Adrenal gland (tissue), 5 donors: ENCODE measurements around the gene KRT14.

Experiments used
- POLR2A ChIP-seq, 2 donors: fragments of 450-650 bp; IDR thresholded peaks; one replicate each; pipeline ENCODE4 v1.6.1; 2017; ENCODE audit warnings: antibody characterized with exemption in 2 of 2, mild to moderate bottlenecking in 2 of 2, moderate library complexity in 1 of 2
- TF ChIP-seq, protein P1 (sequence below), 6 experiments: fragments of 450-650 bp in 4 of 6; fragments of 200-600 bp in 2 of 6; sonication (generic) in 1 of 6; IDR thresholded peaks; 1 replicate in 5 of 6; 2 replicates in 1 of 6; pipeline versions ENCODE4 v1.5.1 to v1.8.0; 2016 to 2021; ENCODE audit warnings: antibody characterized with exemption in 6 of 6, mild to moderate bottlenecking in 2 of 6, moderate library complexity in 1 of 6
- donor health status: DM: no; HTN: no; CAD: no.

DNA sequence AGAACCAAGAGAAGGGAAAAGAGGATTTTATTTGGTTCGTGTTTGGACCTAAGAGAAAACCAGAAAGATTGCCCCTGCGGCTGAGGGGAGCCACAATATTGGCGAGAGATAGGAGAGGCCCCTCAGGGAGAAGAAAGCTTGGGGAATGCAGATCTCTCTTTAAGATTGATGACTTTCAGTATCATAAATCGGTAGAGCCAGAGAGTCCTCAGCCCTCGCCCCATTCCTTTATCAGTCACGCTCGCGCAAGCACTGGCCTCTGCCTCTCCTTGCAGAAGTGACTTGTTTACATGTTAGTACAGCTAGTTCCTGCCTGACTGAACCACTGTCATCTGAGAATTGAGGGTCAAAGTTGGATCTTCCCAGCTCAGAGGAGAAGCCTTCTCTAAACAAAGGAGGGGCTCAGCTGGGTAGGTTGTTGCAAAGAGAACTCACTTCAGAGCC, 37.1 kb downstream of the KRT14 start:
- TF ChIP-seq, protein P1, sequence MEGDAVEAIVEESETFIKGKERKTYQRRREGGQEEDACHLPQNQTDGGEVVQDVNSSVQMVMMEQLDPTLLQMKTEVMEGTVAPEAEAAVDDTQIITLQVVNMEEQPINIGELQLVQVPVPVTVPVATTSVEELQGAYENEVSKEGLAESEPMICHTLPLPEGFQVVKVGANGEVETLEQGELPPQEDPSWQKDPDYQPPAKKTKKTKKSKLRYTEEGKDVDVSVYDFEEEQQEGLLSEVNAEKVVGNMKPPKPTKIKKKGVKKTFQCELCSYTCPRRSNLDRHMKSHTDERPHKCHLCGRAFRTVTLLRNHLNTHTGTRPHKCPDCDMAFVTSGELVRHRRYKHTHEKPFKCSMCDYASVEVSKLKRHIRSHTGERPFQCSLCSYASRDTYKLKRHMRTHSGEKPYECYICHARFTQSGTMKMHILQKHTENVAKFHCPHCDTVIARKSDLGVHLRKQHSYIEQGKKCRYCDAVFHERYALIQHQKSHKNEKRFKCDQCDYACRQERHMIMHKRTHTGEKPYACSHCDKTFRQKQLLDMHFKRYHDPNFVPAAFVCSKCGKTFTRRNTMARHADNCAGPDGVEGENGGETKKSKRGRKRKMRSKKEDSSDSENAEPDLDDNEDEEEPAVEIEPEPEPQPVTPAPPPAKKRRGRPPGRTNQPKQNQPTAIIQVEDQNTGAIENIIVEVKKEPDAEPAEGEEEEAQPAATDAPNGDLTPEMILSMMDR (IDR thresholded peaks at IDR 0.05): no peak
- no peak for TF ChIP-seq POLR2A (IDR thresholded peaks at IDR 0.05)
